ENCODE results near the gene ZNF865.

DNA sequence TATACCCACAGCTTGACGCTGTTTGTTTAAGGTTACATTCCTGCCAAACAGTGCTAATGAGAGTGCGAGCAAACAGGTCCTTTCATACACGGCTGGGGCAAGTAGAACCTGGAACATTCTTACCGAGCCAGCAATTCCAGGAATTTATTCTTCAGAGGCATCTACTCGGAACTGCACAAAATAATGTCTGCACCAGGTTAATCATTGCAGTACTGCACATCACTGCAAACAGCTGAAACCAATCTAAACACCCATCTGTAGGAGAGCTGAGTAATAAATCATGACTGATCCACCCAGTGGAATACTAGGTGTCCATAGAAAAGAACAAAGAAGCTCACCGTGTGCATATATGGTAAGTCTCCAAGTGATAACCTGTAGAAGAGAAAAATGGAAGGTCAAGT, 23.6 kb upstream of the ZNF865 start:
- TF ChIP-seq POLR2AphosphoS5 (IDR thresholded peaks at IDR 0.05; ENCODE audit: low read depth, low read length) (no peak), TAF1 (IDR thresholded peaks at IDR 0.05; ENCODE audit: borderline replicate concordance, insufficient read depth, low read length) (no peak)
- TF ChIP-seq, protein P1, sequence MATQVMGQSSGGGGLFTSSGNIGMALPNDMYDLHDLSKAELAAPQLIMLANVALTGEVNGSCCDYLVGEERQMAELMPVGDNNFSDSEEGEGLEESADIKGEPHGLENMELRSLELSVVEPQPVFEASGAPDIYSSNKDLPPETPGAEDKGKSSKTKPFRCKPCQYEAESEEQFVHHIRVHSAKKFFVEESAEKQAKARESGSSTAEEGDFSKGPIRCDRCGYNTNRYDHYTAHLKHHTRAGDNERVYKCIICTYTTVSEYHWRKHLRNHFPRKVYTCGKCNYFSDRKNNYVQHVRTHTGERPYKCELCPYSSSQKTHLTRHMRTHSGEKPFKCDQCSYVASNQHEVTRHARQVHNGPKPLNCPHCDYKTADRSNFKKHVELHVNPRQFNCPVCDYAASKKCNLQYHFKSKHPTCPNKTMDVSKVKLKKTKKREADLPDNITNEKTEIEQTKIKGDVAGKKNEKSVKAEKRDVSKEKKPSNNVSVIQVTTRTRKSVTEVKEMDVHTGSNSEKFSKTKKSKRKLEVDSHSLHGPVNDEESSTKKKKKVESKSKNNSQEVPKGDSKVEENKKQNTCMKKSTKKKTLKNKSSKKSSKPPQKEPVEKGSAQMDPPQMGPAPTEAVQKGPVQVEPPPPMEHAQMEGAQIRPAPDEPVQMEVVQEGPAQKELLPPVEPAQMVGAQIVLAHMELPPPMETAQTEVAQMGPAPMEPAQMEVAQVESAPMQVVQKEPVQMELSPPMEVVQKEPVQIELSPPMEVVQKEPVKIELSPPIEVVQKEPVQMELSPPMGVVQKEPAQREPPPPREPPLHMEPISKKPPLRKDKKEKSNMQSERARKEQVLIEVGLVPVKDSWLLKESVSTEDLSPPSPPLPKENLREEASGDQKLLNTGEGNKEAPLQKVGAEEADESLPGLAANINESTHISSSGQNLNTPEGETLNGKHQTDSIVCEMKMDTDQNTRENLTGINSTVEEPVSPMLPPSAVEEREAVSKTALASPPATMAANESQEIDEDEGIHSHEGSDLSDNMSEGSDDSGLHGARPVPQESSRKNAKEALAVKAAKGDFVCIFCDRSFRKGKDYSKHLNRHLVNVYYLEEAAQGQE (IDR thresholded peaks at IDR 0.05; ENCODE audit: insufficient read depth in 1 of 2, low read depth in 2 of 2, low read length in 2 of 2): no peak

Data from PFSK-1 (cell line).